Measurements from ENCODE around the gene TESK1.
"Not testable (repeated sequence)": the region's sequence is repeated elsewhere in the genome, so short reads cannot be mapped to it uniquely, and the experiment has no call there.

The TESK1 gene

GRCh38 chr9:35583521-35583920 is 21.5 kb upstream of the TESK1 start:
- not testable (repeated sequence) for DNase-seq (ENCODE audit: low read depth)

GRCh38 chr9:35584681-35585080 is 20.4 kb upstream of the TESK1 start:
- DNase-seq (ENCODE audit: low read depth), result not testable (repeated sequence)

- not testable (repeated sequence) for DNase-seq (ENCODE audit: low read depth)
These were observed 16.6 kb upstream of the TESK1 start for GRCh38 chr9:35588506-35588905.

- DNase-seq (ENCODE audit: low read depth), result no peak
These were observed 11.5 kb upstream of the TESK1 start for GRCh38 chr9:35593581-35593980.

GRCh38 chr9:35594471-35594870 is 10.6 kb upstream of the TESK1 start:
- no peak for DNase-seq (ENCODE audit: low read depth)

GRCh38 chr9:35596907-35597306 is 8.2 kb upstream of the TESK1 start:
- DNase-seq (ENCODE audit: low read depth), result not testable (repeated sequence)

- no peak for DNase-seq (ENCODE audit: low read depth)
These were observed 6.0 kb upstream of the TESK1 start for GRCh38 chr9:35598866-35599590.

GRCh38 chr9:35599763-35600604 is 5.1 kb upstream of the TESK1 start:
- DNase-seq (ENCODE audit: low read depth), result no peak

GRCh38 chr9:35603506-35603985 is 1.5 kb upstream of the TESK1 start:
- DNase-seq (ENCODE audit: low read depth), result no peak

GRCh38 chr9:35603986-35604577 is 980 bp upstream of the TESK1 start:
- DNase-seq (ENCODE audit: low read depth), result peak; percentile 99

- peak; percentile 9 for DNase-seq (ENCODE audit: low read depth)
These were observed 482 bp downstream of the TESK1 start for GRCh38 chr9:35605351-35606137.

GRCh38 chr9:35606138-35606504 is 1.1 kb downstream of the TESK1 start:
- DNase-seq (ENCODE audit: low read depth), result no peak

- DNase-seq (ENCODE audit: low read depth), result no peak
These were observed 1.7 kb downstream of the TESK1 start for GRCh38 chr9:35606726-35607125.

- no peak for DNase-seq (ENCODE audit: low read depth)
These were observed 3.2 kb downstream of the TESK1 start for GRCh38 chr9:35608221-35608620.

- no peak for DNase-seq (ENCODE audit: low read depth)
These were observed 4.1 kb downstream of the TESK1 start for GRCh38 chr9:35609001-35609819.

- no peak for DNase-seq (ENCODE audit: low read depth)
These were observed 4.7 kb downstream of the TESK1 start for GRCh38 chr9:35609820-35610163.

- DNase-seq (ENCODE audit: low read depth), result peak; percentile 20
These were observed 6.3 kb downstream of the TESK1 start for GRCh38 chr9:35611230-35611797.

GRCh38 chr9:35612066-35612465 is 7.0 kb downstream of the TESK1 start:
- not testable (repeated sequence) for DNase-seq (ENCODE audit: low read depth)

GRCh38 chr9:35612843-35613242 is 7.8 kb downstream of the TESK1 start:
- no peak for DNase-seq (ENCODE audit: low read depth)

- DNase-seq (ENCODE audit: low read depth), result no peak
These were observed 11.1 kb downstream of the TESK1 start for GRCh38 chr9:35615981-35616680.
